ENCODE measurements around the gene CHRNE. TPM values are rescaled to one million over a fixed set of nuclear protein-coding genes. Genes with fewer than 3 reads are reported as not detected.

The CHRNE gene
- polyA plus RNA-seq, 1 donor (not counting 4 experiments of a cell fraction or from before 2014, with no cell fraction given) = 0.04 TPM

DNA sequence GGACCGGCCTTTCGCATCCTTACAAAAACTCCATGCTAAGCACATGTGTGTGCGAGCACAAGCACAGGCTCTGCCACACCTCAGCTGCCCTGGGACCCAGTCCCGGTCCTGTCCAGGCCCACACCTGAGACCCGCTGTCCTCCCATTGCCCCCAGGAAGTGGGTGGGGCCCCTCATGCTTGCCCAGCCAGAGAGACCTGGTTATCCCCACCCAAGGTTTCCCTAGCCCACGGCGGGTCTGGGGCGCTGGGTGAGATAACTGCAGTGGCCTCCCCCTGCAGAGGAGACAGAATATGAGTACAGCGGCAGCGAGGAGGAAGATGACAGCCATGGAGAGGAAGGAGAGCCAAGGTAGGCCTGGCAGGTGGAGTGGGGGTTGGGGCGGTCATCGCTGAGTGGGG is 16.1 kb downstream of the CHRNE start:
- TF ChIP-seq, protein P1, sequence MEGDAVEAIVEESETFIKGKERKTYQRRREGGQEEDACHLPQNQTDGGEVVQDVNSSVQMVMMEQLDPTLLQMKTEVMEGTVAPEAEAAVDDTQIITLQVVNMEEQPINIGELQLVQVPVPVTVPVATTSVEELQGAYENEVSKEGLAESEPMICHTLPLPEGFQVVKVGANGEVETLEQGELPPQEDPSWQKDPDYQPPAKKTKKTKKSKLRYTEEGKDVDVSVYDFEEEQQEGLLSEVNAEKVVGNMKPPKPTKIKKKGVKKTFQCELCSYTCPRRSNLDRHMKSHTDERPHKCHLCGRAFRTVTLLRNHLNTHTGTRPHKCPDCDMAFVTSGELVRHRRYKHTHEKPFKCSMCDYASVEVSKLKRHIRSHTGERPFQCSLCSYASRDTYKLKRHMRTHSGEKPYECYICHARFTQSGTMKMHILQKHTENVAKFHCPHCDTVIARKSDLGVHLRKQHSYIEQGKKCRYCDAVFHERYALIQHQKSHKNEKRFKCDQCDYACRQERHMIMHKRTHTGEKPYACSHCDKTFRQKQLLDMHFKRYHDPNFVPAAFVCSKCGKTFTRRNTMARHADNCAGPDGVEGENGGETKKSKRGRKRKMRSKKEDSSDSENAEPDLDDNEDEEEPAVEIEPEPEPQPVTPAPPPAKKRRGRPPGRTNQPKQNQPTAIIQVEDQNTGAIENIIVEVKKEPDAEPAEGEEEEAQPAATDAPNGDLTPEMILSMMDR (optimal IDR thresholded peaks at IDR 0.05 in 1 of 3, IDR thresholded peaks at IDR 0.05 in 1 of 3, conservative IDR thresholded peaks at IDR 0.05 in 1 of 3; ENCODE audit: extremely low read depth in 1 of 3, insufficient read depth in 2 of 3, low read length in 3 of 3) = no peak
- Histone ChIP-seq H3K4me3 (ENCODE audit: control insufficient read depth in 2 of 3, extremely low read depth in 1 of 3, insufficient read depth in 2 of 3, low read depth in 1 of 3, low read length in 3 of 3) (no peak overlapping the region), H3K4me2 (ENCODE audit: control insufficient read depth, extremely low read depth, insufficient read depth, low read depth, low read length) (no peak overlapping the region), H3K4me1 (ENCODE audit: control insufficient read depth, extremely low read depth, insufficient read depth, low read length) (peaks cover under 1% of the 10 kb centered on the region), H2AFZ (ENCODE audit: control insufficient read depth, low read length) (no peak overlapping the region), H3K9me1 (ENCODE audit: control insufficient read depth, extremely low read depth, insufficient read depth, low read length) (no peaks in the 10 kb centered on the region), H3K79me2 (ENCODE audit: control insufficient read depth, insufficient read depth, low read length) (peaks cover 21% of the 10 kb centered on the region), H3K9ac (ENCODE audit: control insufficient read depth, extremely low read depth, insufficient read depth, low read length) (no peak overlapping the region), H3K36me3 (ENCODE audit: control insufficient read depth in 2 of 2, extremely low read depth in 1 of 2, insufficient read depth in 2 of 2, low read length in 2 of 2) (peaks cover 58 to 60% of the 10 kb centered on the region in 2 experiments), H3K9me3 (ENCODE audit: control insufficient read depth, low read depth, low read length) (no peaks in the 10 kb centered on the region), H3K27me3 (ENCODE audit: control insufficient read depth, extremely low read depth, insufficient read depth, low read length) (no peaks in the 10 kb centered on the region), H4K20me1 (ENCODE audit: control insufficient read depth, extremely low read depth, insufficient read depth, low read length) (no peaks in the 10 kb centered on the region), H3K27ac (ENCODE audit: control insufficient read depth, insufficient read depth, low read length) (no peak overlapping the region)
- FAIRE-seq = no peak
- dilution Hi-C loops (cut with MboI; ENCODE audit: extremely low pct_ligation_motif_present, low sequenced_read_pairs) = no loop called here
- no peak for DNase-seq (ENCODE audit: low read depth, low spot score)

DNA sequence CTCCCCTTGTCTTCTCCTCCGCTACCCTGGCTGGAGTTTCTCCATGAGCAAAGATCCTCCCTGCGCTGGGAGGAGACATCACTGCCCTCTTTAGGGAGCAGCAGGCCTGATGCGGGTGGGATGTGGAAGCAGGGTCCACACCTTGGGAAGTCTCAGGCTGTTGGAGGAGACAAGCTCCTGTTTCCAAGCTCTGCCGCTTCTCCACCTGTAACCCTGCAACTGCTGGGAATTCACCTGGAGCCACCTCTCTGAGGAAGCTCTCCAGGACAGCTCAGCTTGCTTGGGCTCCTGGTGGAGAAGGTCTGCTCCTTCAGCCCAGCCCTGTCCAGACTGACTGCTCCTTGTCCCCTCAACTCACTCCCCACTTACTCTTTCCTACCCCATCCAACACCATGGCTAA is 18.4 kb downstream of the CHRNE start:
- FAIRE-seq (no peak), DNase-seq (ENCODE audit: low read depth, low spot score) (no peak)
- Histone ChIP-seq H2AFZ (ENCODE audit: control insufficient read depth, low read length) (no peak overlapping the region), H4K20me1 (ENCODE audit: control insufficient read depth, extremely low read depth, insufficient read depth, low read length) (no peaks in the 10 kb centered on the region), H3K27me3 (ENCODE audit: control insufficient read depth, extremely low read depth, insufficient read depth, low read length) (no peaks in the 10 kb centered on the region), H3K4me2 (ENCODE audit: control insufficient read depth, extremely low read depth, insufficient read depth, low read depth, low read length) (no peak overlapping the region), H3K9me1 (ENCODE audit: control insufficient read depth, extremely low read depth, insufficient read depth, low read length) (no peaks in the 10 kb centered on the region), H3K36me3 (ENCODE audit: control insufficient read depth in 2 of 2, extremely low read depth in 1 of 2, insufficient read depth in 2 of 2, low read length in 2 of 2) (peaks cover 57 to 60% of the 10 kb centered on the region in 2 experiments), H3K9ac (ENCODE audit: control insufficient read depth, extremely low read depth, insufficient read depth, low read length) (no peak overlapping the region), H3K4me1 (ENCODE audit: control insufficient read depth, extremely low read depth, insufficient read depth, low read length) (peaks cover 13% of the 10 kb centered on the region), H3K27ac (ENCODE audit: control insufficient read depth, insufficient read depth, low read length) (no peak overlapping the region), H3K4me3 (ENCODE audit: control insufficient read depth in 2 of 3, extremely low read depth in 1 of 3, insufficient read depth in 2 of 3, low read depth in 1 of 3, low read length in 3 of 3) (no peak overlapping the region), H3K79me2 (ENCODE audit: control insufficient read depth, insufficient read depth, low read length) (peaks cover 24% of the 10 kb centered on the region), H3K9me3 (ENCODE audit: control insufficient read depth, low read depth, low read length) (no peaks in the 10 kb centered on the region)
- dilution Hi-C loops (cut with MboI; ENCODE audit: extremely low pct_ligation_motif_present, low sequenced_read_pairs) = no loop called here
- TF ChIP-seq, protein P1 (optimal IDR thresholded peaks at IDR 0.05 in 1 of 3, IDR thresholded peaks at IDR 0.05 in 1 of 3, conservative IDR thresholded peaks at IDR 0.05 in 1 of 3; ENCODE audit: extremely low read depth in 1 of 3, insufficient read depth in 2 of 3, low read length in 3 of 3) = no peak
- TF ChIP-seq EZH2 (IDR thresholded peaks at IDR 0.05; ENCODE audit: low read length) = no peak

Data from keratinocyte (primary cell).